ENCODE results near the gene BCDIN3D. TPM values are rescaled to one million over a fixed set of nuclear protein-coding genes. Genes with fewer than 3 reads are reported as not detected.

The BCDIN3D gene
- total and polyA plus RNA-seq, 5 donors from 2014 or later = 4.6 to 9.8 (median 8.6) TPM

GRCh38 chr12:49823350-49823749 lies 19.6 kb downstream of the BCDIN3D start:
- Histone ChIP-seq H3K4me1 (ENCODE audit: control insufficient read depth, insufficient read depth, low read length, poor library complexity, severe bottlenecking) (peaks cover 20% of the 10 kb centered on the region), H3K9me3 (ENCODE audit: control insufficient read depth in 2 of 2, low read length in 2 of 2) (no peaks in the 10 kb centered on the region), H3K36me3 (ENCODE audit: control insufficient read depth, insufficient read depth, low read length) (no peaks in the 10 kb centered on the region), H3K4me3 (ENCODE audit: low read depth, low read length) (no peak overlapping the region), H3K27me3 (ENCODE audit: control insufficient read depth, insufficient read depth, low read length) (no peaks in the 10 kb centered on the region), H3K27ac (ENCODE audit: insufficient read depth, low read length, poor library complexity, severe bottlenecking) (no peak overlapping the region)
- peak overlapping the region in 1 of 4 donors; percentile 40 for H3K4me3 Mint-ChIP-seq
- peaks cover 5% of the 10 kb centered on the region for H3K36me3 Mint-ChIP-seq
- H3K27me3 Mint-ChIP-seq = peaks cover 7% of the 10 kb centered on the region
- peak overlapping the region in 1 of 3 donors; percentile 31 for H3K27ac Mint-ChIP-seq
- no peak for ATAC-seq (ENCODE audit: low read depth in 2 of 2)
- no peak for DNase-seq
- H3K9me3 Mint-ChIP-seq = no peaks in the 10 kb centered on the region
- H3K4me1 Mint-ChIP-seq = peaks cover under 1 to 52% (median 29%) of the 10 kb centered on the region in 4 donors

DNA sequence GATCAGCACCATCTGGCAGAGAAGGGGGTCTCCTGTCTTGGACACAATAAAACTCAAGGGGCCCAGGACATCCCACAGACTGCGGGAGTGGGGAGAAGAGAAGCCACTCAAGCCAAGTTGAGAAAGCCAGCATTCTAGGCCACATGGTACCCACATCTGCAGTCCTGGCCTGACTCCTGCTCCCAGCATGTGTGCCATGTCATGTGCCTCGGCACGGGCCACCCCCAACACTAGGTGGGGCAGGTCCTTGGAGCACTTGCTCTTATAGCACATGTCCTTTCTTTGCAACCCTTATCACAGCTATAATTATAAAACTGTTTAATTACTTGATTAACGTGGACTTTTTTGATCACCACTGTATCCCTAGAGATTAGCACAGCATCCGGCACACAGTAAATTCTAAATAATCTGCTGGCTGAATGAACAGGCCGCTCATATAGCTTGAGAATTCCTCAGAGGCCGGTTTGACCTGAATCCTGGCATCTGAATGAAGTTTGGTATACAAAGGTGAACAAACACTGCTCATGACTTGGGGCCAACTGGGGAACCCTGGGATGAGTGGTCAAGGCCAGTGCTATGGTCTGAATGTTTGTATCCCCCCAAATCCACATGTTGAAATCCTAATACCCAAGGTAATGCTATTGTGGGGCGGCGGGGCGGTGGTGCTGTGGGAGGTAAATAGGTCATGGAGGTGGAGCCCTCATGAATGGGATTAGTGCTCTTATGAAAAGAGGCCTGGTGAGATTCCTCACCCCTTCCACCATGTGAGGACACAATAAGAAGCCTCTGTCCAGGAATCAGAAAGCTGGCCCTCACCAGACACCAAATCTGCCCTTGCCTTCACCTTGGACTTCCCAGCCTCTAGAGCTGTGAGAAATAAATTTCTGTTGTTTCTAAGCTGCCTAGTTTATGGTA lies 21.3 kb downstream of the BCDIN3D start:
- peak overlapping the region in 1 of 4 donors; percentile 59 for H3K4me3 Mint-ChIP-seq
- no peaks in the 10 kb centered on the region for H3K27me3 ChIP-seq (ENCODE audit: control insufficient read depth, insufficient read depth, low read length)
- H3K27me3 Mint-ChIP-seq = peaks cover 3% of the 10 kb centered on the region
- peak overlapping the region; percentile 18 to 85 (median 41) for H3K27ac Mint-ChIP-seq
- no peak overlapping the region for H3K4me3 ChIP-seq (ENCODE audit: low read depth, low read length)
- H3K9me3 ChIP-seq (ENCODE audit: control insufficient read depth in 2 of 2, low read length in 2 of 2) = no peaks in the 10 kb centered on the region
- no peak for DNase-seq
- H3K36me3 ChIP-seq (ENCODE audit: control insufficient read depth, insufficient read depth, low read length) = no peaks in the 10 kb centered on the region
- no peak overlapping the region for H3K27ac ChIP-seq (ENCODE audit: insufficient read depth, low read length, poor library complexity, severe bottlenecking)
- H3K9me3 Mint-ChIP-seq = no peaks in the 10 kb centered on the region
- no peak for ATAC-seq (ENCODE audit: low read depth in 2 of 2)
- peaks cover 0 to 45% (median 24%) of the 10 kb centered on the region in 4 donors for H3K4me1 Mint-ChIP-seq
- peaks cover 5% of the 10 kb centered on the region for H3K36me3 Mint-ChIP-seq
- H3K4me1 ChIP-seq (ENCODE audit: control insufficient read depth, insufficient read depth, low read length, poor library complexity, severe bottlenecking) = peaks cover 11% of the 10 kb centered on the region

DNA sequence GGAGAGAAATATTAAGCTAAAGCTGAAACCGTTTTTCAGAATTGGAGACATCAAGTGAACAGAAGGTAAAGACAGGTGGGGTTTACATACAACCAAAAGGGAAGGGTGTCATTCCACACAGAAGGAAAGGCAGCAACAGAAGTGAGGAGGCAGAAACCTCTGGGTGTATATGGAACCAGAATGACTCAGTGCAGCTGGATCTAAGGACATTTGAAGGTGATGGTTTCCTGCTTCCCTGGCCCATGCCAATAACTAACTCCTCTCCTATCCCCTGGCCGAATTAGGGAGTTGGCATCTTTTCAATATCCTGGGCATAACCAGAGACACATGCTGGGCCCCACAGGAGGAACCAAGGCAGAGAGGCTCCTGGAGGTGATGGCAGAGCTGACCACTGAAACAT lies 23.1 kb downstream of the BCDIN3D start:
- Mint-ChIP-seq H3K36me3 (peaks cover 12% of the 10 kb centered on the region), H3K9me3 (no peaks in the 10 kb centered on the region), H3K27me3 (no peaks in the 10 kb centered on the region), H3K4me3 (peak overlapping the region in 1 of 4 donors; percentile 48), H3K4me1 (peaks cover 0 to 36% (median 15%) of the 10 kb centered on the region in 4 donors), H3K27ac (no peak overlapping the region)
- Histone ChIP-seq H3K4me3 (ENCODE audit: low read depth, low read length) (no peak overlapping the region), H3K4me1 (ENCODE audit: control insufficient read depth, insufficient read depth, low read length, poor library complexity, severe bottlenecking) (peaks cover 11% of the 10 kb centered on the region), H3K27me3 (ENCODE audit: control insufficient read depth, insufficient read depth, low read length) (no peaks in the 10 kb centered on the region), H3K9me3 (ENCODE audit: control insufficient read depth in 2 of 2, low read length in 2 of 2) (no peaks in the 10 kb centered on the region), H3K36me3 (ENCODE audit: control insufficient read depth, insufficient read depth, low read length) (no peaks in the 10 kb centered on the region), H3K27ac (ENCODE audit: insufficient read depth, low read length, poor library complexity, severe bottlenecking) (no peak overlapping the region)
- ATAC-seq (ENCODE audit: low read depth in 2 of 2) (no peak), DNase-seq (no peak)

- no peaks in the 10 kb centered on the region for H3K27me3 ChIP-seq (ENCODE audit: control insufficient read depth, insufficient read depth, low read length)
- Mint-ChIP-seq H3K36me3 (peaks cover 17% of the 10 kb centered on the region), H3K4me3 (no peak overlapping the region), H3K27ac (no peak overlapping the region), H3K9me3 (no peaks in the 10 kb centered on the region), H3K4me1 (peaks cover 0 to 32% (median 16%) of the 10 kb centered on the region in 4 donors), H3K27me3 (no peaks in the 10 kb centered on the region)
- H3K4me3 ChIP-seq (ENCODE audit: low read depth, low read length) = no peak overlapping the region
- H3K4me1 ChIP-seq (ENCODE audit: control insufficient read depth, insufficient read depth, low read length, poor library complexity, severe bottlenecking) = peaks cover 11% of the 10 kb centered on the region
- ATAC-seq (ENCODE audit: low read depth in 2 of 2) (no peak), DNase-seq (no peak)
- no peak overlapping the region for H3K27ac ChIP-seq (ENCODE audit: insufficient read depth, low read length, poor library complexity, severe bottlenecking)
- no peaks in the 10 kb centered on the region for H3K36me3 ChIP-seq (ENCODE audit: control insufficient read depth, insufficient read depth, low read length)
- no peaks in the 10 kb centered on the region for H3K9me3 ChIP-seq (ENCODE audit: control insufficient read depth in 2 of 2, low read length in 2 of 2)
Observed at GRCh38 chr12:49818241-49818895, 24.5 kb downstream of the BCDIN3D start.

DNA sequence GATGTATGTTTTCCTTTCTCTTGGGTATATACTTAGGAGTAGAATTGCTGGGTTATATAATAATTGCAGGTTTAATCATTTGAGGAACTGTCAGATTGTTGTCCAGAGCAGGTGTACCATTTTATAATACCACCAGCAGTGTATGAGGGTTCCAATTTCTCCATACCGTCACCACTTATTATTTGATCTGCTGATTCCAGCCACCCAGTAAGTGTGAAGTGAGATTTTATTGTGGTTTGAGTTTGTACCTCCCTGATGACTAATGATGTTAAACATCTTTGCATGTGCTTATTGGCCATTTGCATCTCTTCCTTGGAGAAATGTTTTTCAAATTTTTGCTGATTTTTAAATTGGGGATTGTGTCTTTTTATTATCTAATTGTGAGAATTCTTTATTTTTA lies 29.8 kb downstream of the BCDIN3D start:
- peaks cover under 1% of the 10 kb centered on the region for H3K27me3 Mint-ChIP-seq
- no peak for DNase-seq

DNA sequence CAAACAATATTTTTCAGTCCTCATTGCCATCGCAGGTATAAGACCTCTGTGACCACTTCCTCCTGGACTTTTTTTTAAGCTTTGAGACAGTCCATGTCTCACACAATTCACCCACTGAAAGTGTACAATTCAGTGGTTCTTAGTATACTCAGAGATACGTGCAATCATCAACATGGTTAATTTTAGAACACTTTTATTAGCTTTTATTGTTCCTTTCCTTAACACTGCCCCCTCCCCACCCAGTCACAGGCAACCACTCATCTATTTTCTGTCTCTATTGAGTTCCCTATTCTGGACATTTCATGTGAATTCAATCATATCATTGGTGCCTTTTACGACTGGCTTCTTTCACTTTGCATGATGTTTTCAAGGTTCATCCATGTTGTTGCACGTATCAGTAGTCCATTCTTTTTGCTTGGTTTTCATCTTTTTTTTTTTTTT lies 30.9 kb downstream of the BCDIN3D start:
- Mint-ChIP-seq H3K9me3 (no peaks in the 10 kb centered on the region), H3K4me3 (no peak overlapping the region), H3K27me3 (peaks cover 5% of the 10 kb centered on the region), H3K36me3 (peaks cover 15% of the 10 kb centered on the region), H3K4me1 (peaks cover 0 to 11% (median 4%) of the 10 kb centered on the region in 4 donors), H3K27ac (no peak overlapping the region)
- DNase-seq (no peak), ATAC-seq (ENCODE audit: low read depth in 2 of 2) (no peak)
- Histone ChIP-seq H3K4me1 (ENCODE audit: control insufficient read depth, insufficient read depth, low read length, poor library complexity, severe bottlenecking) (no peaks in the 10 kb centered on the region), H3K27me3 (ENCODE audit: control insufficient read depth, insufficient read depth, low read length) (no peaks in the 10 kb centered on the region), H3K27ac (ENCODE audit: insufficient read depth, low read length, poor library complexity, severe bottlenecking) (no peak overlapping the region), H3K4me3 (ENCODE audit: low read depth, low read length) (no peak overlapping the region), H3K36me3 (ENCODE audit: control insufficient read depth, insufficient read depth, low read length) (peaks cover 2% of the 10 kb centered on the region), H3K9me3 (ENCODE audit: control insufficient read depth in 2 of 2, low read length in 2 of 2) (no peaks in the 10 kb centered on the region)

More for the DNA sequence above, 29.8 kb downstream of the BCDIN3D start:
- no peaks in the 10 kb centered on the region for H3K9me3 Mint-ChIP-seq
- H3K27ac ChIP-seq (ENCODE audit: insufficient read depth, low read length, poor library complexity, severe bottlenecking) = no peak overlapping the region
- no peaks in the 10 kb centered on the region for H3K4me1 ChIP-seq (ENCODE audit: control insufficient read depth, insufficient read depth, low read length, poor library complexity, severe bottlenecking)
- H3K27ac Mint-ChIP-seq = no peak overlapping the region
- no peak overlapping the region for H3K4me3 ChIP-seq (ENCODE audit: low read depth, low read length)
- no peak overlapping the region for H3K4me3 Mint-ChIP-seq
- no peak for ATAC-seq (ENCODE audit: low read depth in 2 of 2)
- H3K36me3 Mint-ChIP-seq = peaks cover 15% of the 10 kb centered on the region
- no peaks in the 10 kb centered on the region for H3K9me3 ChIP-seq (ENCODE audit: control insufficient read depth in 2 of 2, low read length in 2 of 2)
- H3K36me3 ChIP-seq (ENCODE audit: control insufficient read depth, insufficient read depth, low read length) = peaks cover 2% of the 10 kb centered on the region
- H3K4me1 Mint-ChIP-seq = peaks cover 0 to 11% (median 4%) of the 10 kb centered on the region in 4 donors
- H3K27me3 ChIP-seq (ENCODE audit: control insufficient read depth, insufficient read depth, low read length) = no peaks in the 10 kb centered on the region

- Histone ChIP-seq H3K4me3 (ENCODE audit: low read depth, low read length) (no peak overlapping the region), H3K27ac (ENCODE audit: insufficient read depth, low read length, poor library complexity, severe bottlenecking) (no peak overlapping the region), H3K27me3 (ENCODE audit: control insufficient read depth, insufficient read depth, low read length) (no peaks in the 10 kb centered on the region), H3K9me3 (ENCODE audit: control insufficient read depth in 2 of 2, low read length in 2 of 2) (no peaks in the 10 kb centered on the region), H3K36me3 (ENCODE audit: control insufficient read depth, insufficient read depth, low read length) (peaks cover 2% of the 10 kb centered on the region), H3K4me1 (ENCODE audit: control insufficient read depth, insufficient read depth, low read length, poor library complexity, severe bottlenecking) (no peaks in the 10 kb centered on the region)
- no peak overlapping the region for H3K27ac Mint-ChIP-seq
- no peak overlapping the region for H3K4me3 Mint-ChIP-seq
- ATAC-seq (ENCODE audit: low read depth in 2 of 2) (no peak), DNase-seq (no peak)
- peaks cover 5% of the 10 kb centered on the region for H3K27me3 Mint-ChIP-seq
- peaks cover 14% of the 10 kb centered on the region for H3K36me3 Mint-ChIP-seq
- no peaks in the 10 kb centered on the region for H3K9me3 Mint-ChIP-seq
- peaks cover 0 to 11% (median 4%) of the 10 kb centered on the region in 4 donors for H3K4me1 Mint-ChIP-seq
Observed at GRCh38 chr12:49811136-49811535, 31.8 kb downstream of the BCDIN3D start.

Data from CD4-positive, CD25-positive, alpha-beta regulatory T cell (primary cell).